C1 segment of cervical spinal cord (tissue), 14 donors: ENCODE data around the gene FOXP4.

Experiments used
- DNase-seq, 14 donors: peaks; one replicate each; lab custom pipeline; 2025; lab: John Stamatoyannopoulos, UW

The FOXP4 gene

DNA sequence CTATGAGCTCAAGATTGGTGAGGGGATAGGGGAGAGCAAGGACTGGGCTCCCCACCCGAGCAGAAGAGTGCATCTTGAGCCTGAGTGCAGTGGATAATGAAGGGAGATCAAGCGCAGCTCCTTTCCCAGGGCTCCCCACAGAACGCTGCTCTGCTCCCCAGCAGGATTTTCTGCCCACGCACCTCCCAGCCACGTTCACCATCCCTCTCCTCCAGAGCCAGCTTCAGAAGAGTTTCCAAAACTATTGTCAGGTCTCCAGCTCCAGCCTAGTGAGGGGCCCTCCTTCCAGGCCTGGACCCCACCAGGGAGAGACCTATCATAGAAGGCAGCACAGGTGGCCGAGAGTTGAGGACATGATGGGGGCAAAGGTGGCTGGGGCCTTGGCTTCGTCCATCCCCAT is 34.5 kb downstream of the FOXP4 start:
- DNase-seq: no peak

DNA sequence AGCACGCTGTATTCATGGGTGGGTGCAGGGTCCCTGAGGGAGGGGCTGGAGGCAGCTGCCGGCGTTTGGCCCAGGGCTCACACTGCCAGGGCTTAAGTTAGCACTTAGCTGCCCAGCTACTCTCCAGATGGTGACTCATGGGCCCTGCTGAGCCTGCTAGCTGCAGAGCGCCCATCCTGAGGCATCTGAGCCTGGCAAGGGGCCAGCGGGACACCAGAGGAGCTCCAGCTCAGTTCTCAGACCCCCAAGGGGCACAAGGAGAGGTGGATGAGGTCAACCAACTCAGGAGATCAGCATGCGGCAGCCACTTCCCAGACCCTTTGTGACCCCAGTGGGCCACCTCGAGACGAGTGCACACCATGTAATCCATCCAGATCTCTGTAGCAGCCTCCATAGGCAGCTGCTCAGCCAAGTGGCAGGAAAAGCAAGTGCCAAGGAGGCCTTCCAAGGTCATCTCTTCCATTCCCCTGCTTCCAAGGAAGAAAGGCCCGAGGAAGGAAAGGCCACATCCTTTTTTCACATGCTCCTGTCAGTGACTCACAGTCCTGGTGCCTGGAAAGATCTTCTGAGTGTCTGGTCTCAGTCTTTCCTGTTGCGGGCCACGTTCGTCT is 35.3 kb downstream of the FOXP4 start:
- peak in 1 of 14 donors; percentile 41 for DNase-seq

DNA sequence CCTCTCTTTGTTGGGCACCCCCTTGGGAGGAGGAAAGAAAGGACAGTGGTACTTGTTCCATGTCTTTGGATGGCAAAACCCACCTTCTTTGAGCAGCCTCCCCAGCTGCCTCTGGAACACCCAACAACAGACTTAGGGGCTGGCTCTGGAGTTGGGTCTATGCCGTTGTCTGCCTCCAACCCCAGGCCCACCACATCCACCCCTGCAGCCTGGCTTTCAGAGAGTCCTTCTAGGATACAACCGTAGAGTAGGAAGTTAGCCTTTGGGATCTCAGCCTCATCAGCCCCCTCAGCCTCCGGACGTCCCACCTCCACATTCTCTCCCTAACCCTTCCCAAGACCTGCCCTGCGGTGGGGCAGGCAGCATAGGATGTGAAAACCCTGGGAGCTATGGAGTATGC is 36.4 kb downstream of the FOXP4 start:
- DNase-seq: no peak

DNA sequence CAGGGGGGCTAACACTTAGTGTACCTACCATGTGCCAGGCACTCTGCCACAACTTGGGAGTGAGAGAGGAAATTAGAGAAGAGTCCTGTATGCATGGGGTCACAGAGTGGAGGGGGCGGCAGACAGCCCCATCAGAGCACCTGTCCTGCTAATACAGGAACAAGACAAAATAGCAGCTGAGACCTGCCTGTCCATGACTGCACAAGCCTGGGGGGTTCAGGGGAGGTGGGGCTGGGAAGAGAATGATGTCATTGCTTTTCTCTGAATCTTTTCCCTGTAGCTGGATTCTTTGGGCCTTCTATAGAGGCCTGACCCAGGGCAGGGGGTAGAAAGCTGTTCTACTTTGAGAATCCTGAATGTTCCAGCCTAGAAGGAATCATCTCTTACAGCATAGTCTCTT is 37.4 kb downstream of the FOXP4 start:
- DNase-seq: no peak

DNA sequence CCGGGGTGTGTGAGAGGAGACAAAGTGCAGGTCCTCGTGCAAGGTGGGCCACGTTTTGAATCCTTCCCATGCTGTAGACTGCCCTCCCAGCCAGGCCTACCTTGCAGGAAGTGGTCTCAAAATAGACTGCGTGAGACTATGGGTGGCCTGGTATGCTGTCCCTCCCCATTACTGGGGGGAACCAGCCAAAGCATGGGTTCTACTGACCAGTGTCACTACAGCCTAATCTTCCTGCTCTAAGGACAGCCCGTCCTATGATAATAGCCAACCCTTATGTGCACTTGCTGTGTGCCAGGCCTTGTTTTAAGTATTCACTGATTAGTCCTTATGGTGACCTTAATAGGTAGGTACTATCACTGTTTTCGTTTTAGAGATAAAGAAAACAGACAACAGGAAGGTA is 38.0 kb downstream of the FOXP4 start:
- no peak for DNase-seq

DNA sequence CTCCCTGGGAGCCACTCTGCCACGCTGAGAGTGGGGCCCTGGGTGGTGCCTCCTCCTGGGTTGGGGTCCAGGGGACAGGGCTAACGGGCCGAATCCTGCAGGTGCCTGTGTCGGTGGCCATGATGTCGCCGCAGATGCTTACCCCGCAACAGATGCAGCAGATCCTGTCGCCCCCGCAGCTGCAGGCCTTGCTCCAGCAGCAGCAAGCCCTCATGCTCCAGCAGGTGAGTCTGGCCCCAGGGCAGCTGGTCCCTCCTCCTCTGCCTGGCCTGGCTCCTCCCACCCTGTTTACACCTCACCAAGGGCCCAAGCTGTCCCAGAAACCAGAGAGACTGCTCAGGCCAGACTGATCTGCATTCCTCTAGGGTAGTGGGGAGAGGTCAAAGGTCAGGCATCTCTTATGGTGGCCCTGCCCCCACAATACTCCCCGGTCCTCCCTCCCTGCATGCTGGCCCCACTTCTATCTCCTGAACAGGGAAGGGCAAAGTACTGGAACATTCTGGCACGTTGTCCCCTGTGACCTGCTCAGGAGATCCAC is 38.6 kb downstream of the FOXP4 start:
- DNase-seq: no peak

DNA sequence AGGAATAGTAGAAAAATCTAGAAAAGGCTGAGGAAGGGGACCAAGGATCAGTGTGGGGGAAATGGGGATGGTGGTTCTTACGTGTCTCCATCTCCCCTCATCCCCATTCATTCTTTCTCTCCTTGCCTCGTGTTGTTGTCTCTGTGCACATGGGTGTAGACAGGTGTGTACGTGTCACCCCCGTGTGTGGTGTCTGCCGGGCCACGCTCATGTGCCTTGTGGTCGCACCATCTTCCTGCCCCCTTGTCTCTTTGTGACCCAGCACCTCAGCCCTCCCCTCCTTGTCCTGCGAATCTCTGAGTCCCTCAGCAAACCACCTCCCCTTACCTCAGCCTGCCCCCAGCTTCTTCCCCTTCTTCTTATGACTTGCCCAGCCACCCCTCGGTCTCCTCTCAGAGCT is 39.4 kb downstream of the FOXP4 start:
- DNase-seq: no peak

DNA sequence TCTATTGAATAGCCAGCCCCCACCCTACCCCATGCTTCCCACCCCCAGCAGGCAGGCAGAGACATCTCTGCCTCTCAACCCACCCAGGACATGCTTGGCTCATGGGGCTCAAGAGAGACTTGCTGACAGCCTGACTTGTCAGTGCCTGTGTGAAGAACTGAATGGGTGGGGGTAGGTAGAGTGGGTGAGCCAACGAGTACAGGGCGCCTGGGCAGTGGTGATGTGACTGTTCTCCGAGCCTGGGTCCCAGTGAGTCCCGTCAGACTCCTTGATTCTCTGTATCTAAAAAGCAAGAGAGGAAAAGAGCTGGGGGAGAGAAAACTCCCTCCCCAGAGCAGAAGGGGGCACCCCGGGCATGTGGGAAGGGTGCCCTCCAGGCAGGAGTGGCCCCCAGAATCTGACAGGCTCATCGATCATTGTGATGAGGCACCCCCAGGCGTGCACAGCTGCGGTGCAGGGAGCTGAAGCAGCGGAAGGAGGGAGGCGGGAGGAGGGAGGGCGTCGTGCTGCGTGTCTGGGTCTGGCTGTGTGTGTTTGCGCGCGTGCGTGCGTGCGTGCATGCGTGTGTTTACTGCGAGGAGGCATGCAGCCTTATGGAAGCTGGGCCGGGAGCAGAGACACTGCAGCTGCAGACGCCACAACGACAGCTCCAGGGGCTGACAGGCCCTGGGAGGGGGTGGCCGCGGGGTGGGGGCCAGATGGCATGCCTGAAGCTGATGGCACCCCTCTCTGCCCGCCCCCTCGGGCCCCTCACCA is 40.2 kb downstream of the FOXP4 start:
- peak in 4 of 14 donors; percentile 3 to 26 (median 12) for DNase-seq

DNA sequence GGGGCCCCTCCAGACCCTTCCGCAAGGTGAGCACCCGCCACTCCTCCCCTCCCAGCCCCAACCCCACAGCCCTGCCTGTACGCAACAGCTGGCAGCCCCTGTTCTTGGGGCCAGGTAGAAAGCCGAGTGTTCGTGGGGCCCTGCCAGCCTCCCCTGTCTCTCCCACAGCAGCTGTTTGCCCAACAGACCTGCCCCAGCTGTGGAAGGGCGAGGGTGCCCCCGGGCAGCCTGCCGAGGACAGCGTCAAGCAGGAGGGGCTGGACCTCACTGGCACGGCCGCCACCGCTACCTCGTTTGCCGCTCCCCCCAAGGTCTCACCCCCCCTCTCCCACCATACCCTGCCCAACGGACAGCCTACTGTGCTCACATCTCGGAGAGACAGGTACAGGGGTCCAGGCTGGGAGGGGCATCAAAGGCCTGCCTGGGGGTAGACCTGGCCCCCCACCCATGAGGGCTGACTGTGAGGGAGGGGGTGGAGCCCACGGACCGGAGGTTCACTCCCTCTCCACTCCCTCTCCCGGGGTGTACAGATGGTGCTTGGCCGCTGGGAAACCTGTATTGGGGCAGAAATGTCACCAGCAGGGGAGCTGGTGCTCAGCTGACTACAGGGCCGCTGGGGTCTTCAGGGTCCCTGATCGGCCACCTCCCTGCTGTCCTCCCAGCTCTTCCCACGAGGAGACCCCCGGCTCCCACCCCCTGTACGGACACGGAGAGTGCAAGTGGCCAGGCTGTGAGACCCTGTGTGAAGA is 41.1 kb downstream of the FOXP4 start:
- no peak for DNase-seq

DNA sequence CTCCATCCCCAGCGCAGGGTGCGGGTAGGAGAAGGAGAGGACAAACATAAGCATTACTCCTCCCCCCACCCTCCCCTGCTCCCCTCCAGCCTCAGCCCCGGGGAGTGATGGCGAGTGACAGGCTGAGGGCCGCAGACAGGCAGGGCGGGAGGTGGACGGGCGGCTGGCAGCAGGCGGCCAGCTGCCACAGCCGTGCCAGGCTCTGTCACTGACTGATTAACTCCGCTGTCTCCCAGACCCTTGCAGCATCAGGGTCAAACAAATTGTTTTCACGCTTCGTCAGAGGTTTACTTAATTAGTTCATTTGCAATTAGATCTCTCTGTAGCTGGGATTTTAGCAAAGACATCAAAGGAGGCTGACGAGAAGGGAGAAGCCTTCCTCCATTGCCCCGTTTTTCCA is 41.9 kb downstream of the FOXP4 start:
- peak in 3 of 14 donors; percentile 14 to 26 (median 18) for DNase-seq

DNA sequence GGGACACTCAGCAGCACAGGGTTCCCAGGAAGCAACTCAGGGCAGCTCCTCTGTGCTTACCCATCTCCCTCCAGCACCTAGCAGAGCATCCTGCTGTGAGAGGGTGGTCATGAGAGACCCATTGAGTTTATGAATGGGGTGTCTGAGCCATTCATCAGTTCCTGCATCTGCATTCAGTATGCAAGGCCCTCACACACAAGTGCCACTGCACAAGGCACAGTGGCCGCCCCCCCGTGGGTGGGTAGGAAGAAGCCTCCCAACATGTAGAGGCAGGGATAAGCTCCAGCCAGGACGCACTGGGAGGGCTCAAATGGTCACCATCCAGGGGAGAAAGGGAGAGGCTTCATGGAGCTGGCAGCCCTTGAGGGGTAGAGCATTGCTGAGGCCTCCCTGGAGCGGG is 43.0 kb downstream of the FOXP4 start:
- DNase-seq: peak in 1 of 14 donors; percentile 29

DNA sequence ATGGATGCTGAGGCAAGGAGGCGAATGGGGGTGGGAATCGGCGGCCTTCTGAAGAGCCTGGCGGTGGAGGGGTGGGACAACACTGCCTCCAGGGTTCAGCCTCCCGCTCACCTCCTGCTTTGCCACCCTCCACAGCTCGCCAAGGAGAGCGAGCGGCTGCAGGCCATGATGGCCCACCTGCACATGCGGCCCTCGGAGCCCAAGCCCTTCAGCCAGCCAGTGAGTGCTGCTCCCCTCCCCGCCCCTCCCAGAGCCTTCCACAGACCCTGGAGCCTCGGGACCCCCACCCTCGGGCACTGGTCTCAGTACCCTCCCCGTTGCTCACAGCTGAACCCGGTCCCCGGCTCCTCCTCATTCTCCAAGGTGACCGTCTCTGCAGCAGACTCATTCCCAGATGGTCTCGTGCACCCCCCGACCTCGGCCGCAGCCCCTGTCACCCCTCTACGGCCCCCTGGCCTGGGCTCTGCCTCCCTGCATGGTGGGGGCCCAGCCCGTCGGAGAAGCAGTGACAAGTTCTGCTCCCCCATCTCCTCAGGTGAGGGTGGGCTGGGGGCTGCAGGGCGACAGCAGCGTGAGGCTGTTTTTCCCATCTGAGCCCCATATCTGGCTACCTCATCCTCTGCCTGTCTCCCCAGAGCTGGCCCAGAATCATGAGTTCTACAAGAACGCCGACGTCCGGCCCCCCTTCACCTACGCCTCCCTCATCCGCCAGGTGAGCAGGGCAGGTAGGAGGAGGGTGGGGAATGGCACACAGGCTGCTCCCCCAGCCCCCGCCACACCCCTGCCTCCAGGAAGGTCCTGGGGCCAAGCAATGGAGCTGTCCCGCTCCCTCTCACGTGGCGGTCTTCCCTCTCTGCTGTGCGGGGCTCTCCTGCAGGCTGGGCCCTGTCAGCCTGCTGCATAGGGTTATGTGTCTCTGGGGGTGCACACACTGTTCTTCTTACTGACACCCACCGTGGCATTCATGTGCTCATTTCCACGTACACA is 43.7 kb downstream of the FOXP4 start:
- DNase-seq: no peak

DNA sequence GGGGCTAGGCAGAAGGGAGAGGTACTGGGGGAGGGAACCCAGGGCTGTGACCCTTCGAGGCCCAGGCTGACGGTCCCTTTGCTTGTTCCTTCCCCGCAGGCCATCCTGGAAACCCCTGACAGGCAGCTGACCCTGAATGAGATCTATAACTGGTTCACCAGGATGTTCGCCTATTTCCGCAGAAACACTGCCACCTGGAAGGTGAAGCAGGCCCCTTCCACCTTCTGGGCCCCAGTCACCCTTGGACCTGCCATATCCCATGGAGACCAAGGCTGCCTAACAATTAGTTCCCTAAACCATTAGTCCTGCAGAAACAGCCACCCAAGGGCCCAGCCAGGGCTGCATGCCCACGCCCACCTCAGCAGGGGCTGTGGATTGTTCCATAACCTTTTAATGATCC is 44.9 kb downstream of the FOXP4 start:
- no peak for DNase-seq

DNA sequence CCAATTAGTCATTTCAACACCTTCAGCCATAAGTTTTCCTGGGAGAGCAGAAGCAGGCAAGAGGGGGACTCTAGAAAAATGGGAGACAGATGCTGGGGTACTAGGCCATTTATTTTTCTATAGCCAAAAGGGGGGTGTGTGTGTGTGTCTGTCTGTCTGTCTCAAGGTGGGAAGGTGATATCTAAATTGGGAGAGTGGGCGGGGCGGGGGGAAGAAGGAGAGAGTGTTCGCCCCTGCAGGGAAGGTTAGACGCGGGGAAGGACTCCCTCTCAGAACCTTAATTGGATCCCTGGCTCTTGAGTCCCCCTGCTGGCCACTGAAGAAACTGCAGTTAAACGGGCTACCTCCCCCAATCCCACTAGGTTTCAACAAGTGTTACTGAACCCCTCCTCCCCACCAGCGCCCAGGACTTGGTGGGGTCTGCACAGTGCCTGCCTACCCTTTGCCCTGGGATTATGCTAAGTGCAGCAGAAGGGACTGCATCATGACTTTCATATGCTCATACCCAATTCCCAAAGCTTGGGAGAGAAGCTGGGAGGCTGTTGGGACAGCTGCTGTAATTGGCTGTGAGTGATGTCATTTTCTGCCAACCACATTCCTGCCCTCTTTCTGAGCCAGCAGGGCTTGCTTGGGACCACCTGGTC is 45.8 kb downstream of the FOXP4 start:
- peak in 13 of 14 donors; percentile 18 to 72 (median 54) for DNase-seq

DNA sequence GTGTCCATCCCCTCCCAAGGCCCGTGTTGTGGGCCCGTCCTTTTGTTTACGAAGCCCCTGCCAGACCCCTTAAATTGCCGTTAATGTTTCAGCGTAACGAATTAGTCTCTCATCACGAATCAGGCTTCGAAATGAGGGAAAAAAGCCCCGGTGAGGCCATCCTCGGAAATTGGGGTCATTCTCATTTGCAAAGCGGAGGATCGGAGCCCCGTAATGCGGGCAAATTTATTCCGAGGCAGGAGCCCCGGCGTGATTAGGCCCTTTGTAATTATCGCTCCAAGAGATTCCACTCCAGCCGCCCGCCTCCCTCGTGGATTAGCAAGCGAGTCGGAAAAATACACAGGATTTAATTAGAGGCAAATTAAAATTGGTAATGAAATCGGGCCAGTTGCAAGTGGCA is 47.2 kb downstream of the FOXP4 start:
- DNase-seq: no peak

DNA sequence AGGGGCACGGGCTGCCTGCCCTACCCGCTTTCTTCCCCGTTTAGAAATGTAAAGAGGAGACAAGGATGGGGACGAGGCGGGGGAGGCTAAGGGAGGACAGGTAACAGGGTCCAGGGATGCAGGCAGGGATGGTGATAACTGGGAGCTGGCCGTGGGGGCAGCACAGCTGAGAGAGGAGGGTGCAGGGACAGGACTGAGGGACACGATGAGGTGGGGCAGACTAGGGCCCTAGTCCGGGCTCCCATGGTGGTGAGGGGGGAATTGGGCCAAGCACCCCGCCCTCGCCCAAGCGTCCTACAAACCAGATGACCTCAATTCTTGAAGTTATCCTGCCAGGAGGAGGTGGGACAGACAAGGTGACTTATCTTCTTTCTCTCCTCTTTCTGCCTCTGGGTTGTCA is 47.7 kb downstream of the FOXP4 start:
- DNase-seq: no peak

DNA sequence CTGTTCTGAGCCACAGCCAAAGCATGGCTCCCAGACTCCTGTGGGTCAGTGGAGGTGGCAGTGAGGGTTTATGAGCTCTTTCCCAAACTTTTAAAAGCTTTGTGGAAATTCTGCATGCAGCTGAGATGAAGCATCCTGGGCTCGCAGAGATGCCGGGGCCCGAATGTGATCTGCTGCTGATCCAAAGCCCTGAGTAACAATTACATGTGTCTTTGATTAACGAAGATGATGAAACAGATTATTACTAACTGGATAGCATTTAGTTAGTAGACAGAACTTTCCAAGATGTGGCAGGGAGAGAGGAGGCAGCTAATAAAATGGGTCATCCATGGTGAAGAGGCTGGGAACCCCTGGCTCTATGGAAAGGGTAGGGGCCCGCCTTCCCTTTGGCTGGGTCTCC is 48.1 kb downstream of the FOXP4 start:
- DNase-seq: no peak

DNA sequence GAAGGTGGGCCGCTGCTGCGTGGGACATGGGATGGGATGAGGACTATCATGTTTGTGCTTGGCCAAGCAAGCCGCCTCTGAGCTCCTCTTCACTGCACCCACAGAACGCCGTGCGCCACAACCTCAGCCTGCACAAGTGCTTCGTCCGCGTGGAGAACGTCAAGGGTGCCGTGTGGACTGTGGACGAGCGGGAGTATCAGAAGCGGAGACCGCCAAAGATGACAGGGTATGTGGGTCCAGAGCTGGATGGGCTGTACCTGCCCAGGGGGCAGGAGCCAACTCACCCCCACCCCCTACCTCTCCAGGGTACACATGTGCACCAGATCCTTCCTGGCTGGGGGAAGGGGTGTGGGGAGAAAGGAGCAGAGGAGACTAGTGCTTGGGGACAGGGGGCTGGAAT is 48.6 kb downstream of the FOXP4 start:
- DNase-seq: no peak

DNA sequence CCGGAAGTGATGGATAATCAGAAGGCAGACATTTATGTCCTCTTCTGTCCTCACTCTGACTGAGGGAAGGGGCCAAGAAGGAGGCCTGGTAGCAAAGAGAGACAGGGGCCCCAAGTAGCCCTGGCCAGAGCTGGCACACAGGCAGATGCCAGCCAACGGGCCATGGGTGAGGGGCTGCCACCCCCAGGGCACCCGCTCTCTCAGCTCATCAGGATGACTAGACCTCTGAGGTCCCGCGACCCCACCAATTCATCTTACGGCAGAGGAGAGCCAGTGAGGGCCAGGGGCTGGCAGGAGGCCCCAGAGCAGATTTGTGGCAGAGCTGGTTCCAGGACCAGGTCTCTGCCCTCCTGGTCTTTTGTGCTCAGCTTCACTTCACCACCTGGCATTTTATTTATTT is 49.0 kb downstream of the FOXP4 start:
- DNase-seq: no peak

DNA sequence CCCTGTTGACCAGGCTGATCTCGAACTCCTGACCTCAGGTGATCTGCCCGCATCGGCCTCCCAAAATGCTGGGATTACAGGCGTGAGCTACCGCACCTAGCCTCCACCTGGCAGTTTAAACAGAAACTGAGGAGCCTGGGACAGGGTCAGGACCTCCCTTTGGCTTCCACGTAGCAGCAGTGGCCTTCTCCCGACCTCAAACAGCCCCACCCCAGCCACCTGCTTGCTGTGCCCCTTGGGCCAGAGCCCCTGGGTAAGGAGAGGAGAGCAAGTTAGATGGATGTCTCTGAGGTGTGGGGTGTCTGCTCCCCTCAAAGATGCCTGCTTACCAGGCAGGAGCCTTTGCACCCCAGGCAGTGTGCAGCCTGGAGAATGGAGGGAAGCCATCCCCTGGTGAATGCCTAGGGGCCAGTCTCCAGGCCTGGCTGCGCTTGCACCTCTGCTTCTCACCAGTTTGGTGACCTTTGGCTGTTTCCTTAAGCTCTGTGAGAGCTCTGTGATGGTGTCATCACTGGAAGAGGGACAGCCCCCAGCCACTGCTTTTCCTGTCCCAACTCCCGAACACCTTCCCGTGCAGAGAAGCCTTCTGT is 50.0 kb downstream of the FOXP4 start:
- DNase-seq: no peak
